ENCODE results near the gene DDX23.
A peak's percentile ranks its signal among the peaks of the same experiment; 100 is the strongest.

Gene DDX23

DNA sequence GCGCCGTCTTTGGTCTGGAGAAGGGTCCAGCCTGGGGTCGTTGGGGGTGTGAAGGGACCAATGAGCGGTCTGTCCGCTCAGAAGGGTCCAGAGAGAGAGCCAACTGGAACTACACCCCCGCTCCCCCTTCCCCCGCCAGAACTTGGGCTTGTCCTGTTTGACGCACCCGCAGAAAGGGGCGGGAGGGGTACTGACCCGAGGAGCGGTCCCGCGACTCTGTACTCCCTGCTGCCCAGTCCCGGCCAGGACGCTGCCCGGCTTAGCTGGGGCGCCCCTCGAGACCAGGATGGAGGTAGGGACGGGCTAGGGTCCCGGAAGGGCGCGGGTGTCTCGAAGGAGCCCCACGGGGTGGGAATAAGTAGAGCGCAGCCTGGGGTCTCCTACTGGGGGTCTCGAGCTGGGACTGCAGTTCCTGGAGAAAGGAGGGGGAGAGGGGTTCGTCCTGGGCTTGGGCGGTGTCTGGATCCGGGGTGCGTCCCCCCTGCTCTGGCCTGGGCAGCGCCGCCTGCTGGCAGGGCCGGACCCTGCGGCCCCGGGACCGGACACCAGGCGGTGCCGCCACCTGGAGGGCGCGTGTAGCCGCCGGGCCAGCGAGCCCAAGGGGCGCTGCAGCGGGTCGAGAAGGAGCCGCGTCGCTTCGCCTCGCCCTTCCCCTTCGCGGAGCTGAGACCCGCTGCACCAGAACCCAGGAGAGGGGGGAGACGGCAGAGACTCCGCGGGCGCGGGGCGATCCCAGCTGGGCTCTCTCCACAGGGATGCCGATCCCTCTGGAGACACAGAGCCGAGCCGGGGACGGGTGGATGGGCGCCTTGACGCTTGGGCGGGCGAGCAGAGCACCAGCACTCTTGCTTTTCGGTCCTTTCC is 37.5 kb downstream of the DDX23 start:
- TF ChIP-seq, protein P1, sequence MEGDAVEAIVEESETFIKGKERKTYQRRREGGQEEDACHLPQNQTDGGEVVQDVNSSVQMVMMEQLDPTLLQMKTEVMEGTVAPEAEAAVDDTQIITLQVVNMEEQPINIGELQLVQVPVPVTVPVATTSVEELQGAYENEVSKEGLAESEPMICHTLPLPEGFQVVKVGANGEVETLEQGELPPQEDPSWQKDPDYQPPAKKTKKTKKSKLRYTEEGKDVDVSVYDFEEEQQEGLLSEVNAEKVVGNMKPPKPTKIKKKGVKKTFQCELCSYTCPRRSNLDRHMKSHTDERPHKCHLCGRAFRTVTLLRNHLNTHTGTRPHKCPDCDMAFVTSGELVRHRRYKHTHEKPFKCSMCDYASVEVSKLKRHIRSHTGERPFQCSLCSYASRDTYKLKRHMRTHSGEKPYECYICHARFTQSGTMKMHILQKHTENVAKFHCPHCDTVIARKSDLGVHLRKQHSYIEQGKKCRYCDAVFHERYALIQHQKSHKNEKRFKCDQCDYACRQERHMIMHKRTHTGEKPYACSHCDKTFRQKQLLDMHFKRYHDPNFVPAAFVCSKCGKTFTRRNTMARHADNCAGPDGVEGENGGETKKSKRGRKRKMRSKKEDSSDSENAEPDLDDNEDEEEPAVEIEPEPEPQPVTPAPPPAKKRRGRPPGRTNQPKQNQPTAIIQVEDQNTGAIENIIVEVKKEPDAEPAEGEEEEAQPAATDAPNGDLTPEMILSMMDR (IDR thresholded peaks at IDR 0.05; ENCODE audit: low read depth, low read length, missing control alignments), result peak; percentile 98
- peak; percentile 51 for DNase-seq (ENCODE audit: extremely low read depth, low read depth)
- peak overlapping the region; percentile 83 for H3K4me3 ChIP-seq (replicated peaks; ENCODE audit: low read depth, low read length)

DNA sequence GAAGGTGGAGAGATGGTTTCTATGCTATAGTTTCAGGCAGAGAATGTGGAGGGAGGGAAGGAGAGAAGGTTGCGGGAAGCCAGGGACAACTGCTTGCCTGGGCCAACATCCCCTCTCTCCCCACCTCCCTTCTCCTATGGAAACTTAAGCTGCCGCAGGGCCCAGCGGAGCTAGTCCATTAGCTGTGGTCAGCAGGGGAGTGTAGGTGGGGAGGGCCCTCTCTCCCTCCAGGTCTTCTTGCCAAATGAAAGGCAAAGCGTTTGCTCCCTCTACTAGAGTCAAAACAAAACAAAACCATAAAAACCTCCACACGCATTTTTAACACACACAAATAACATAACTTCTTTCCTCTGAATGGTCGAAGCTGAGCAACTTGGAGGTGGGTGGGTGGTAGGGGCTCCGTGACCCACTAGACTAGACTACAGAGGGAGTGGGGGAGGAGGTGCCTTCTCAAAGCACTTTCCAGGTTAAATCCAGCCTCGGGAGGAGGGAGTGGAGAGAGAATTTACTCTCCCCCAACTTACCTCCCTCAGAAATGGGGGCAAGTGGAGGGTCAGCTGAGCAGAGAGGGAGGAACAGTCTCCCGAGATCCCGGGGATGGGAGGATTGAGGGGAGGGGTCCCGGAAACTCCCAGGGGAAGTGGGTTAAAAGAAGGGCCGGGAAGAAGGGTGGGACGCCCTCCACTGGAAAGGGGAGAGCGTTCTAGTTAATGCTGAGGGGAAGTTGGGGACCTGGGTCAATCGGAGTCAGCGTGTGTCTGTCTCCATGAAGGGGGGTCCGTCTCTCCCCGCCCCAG is 38.3 kb downstream of the DDX23 start:
- H3K4me3 ChIP-seq (replicated peaks; ENCODE audit: low read depth, low read length), result peak overlapping the region; percentile 83
- TF ChIP-seq, protein P1 (IDR thresholded peaks at IDR 0.05; ENCODE audit: low read depth, low read length, missing control alignments), result no peak
- DNase-seq (ENCODE audit: extremely low read depth, low read depth), result no peak

DNA sequence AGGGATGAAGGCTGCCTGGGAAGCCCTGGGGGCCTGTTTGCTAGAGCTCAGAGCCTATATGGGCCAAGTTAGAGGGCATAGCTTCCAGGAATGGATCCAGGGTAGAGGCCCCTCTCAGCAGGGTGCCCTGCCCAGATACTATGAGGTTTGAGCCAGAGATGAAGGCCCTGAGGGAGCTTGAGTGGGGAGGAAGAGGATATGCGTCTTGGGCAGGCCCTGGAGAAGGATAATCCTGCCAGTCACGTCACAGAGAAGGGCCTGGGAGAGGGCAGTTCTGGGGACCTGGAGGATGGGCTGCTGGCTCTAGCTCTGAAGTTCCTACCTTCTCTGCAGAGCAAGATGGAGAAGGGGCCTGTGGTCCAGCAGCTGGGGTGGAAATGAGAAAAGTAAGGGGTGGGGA is 39.6 kb downstream of the DDX23 start:
- H3K4me3 ChIP-seq (replicated peaks; ENCODE audit: low read depth, low read length), result no peak overlapping the region
- DNase-seq (ENCODE audit: extremely low read depth, low read depth), result no peak
- TF ChIP-seq, protein P1 (IDR thresholded peaks at IDR 0.05; ENCODE audit: low read depth, low read length, missing control alignments), result no peak

DNA sequence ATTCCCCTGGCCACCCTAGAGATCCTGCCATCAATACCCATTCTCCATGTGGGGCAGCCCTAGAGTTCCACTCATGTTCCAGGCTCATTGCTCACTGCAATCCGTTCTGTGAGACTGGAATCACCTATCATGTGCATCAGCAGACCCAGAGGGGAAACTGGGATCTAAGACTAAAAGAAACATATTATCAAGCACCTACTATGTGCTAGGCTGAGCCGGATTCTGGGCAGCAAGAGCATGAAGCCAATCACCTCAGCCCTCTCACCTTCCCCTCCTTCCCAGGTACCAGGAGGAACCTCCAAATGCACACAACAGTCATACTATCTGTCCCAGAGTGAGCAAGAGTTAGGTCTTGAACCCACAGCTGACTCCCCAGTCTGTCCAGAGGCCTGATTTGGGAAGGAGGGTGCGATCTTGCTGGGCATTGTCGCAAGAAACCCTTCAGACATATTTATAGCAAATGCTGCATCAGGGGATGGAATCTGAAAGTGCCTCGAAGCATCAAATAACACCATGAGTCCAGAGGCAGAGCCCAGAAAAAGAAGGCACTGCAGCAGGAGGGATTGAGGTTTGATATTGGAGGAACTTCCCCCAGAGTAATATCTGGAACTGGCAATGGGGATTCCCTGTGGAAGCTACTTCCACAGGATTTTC is 40.4 kb downstream of the DDX23 start:
- DNase-seq (ENCODE audit: extremely low read depth, low read depth), result no peak
- TF ChIP-seq, protein P1 (IDR thresholded peaks at IDR 0.05; ENCODE audit: low read depth, low read length, missing control alignments), result no peak
- no peak overlapping the region for H3K4me3 ChIP-seq (replicated peaks; ENCODE audit: low read depth, low read length)

DNA sequence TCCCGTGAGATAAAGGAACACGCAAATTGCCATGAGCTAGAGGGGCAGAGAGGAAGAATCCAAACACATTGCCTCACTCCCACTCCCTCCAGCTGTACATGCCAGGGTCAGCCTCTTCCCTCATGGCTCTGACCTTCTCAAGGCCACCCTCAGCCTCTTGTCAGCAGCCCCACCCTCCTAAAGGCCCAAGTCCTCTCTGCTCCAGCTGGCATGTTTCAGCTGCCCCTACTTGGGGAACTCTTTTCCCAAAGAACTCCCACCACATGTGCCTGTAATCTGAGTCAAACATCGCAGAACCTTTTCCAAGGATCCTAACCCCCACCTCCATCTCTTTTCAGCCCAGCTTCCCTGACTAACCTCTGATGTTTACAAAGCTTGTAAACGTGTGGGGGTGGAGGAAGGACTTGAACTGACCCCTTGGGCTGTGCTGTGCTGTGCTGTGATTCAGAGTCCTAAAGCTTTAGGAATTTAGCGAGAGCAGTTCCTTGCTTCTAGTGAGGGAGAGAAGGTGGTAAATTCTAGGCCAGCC is 41.0 kb downstream of the DDX23 start:
- no peak overlapping the region for H3K4me3 ChIP-seq (replicated peaks; ENCODE audit: low read depth, low read length)
- DNase-seq (ENCODE audit: extremely low read depth, low read depth), result peak; percentile 76
- TF ChIP-seq, protein P1 (IDR thresholded peaks at IDR 0.05; ENCODE audit: low read depth, low read length, missing control alignments), result no peak

DNA sequence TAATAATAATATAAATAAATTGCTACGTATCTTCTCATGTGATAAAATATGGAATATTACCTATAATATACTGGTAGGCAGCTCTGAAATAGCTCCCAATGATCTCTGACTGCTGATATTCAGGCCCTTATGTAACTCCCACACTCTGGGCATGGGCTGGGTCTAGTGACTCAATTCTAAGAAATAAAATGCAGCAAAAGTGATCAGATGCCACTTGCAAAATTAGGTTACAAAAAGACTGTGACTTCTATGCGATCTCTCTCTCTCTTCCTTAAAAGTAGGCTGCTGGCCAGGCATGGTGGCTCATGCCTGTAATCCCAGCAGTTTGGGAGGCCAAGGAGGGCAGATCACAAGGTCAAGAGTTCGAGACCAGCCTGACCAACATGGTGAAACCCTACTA is 44.0 kb downstream of the DDX23 start:
- TF ChIP-seq, protein P1 (IDR thresholded peaks at IDR 0.05; ENCODE audit: low read depth, low read length, missing control alignments), result no peak
- DNase-seq (ENCODE audit: extremely low read depth, low read depth), result no peak
- H3K4me3 ChIP-seq (replicated peaks; ENCODE audit: low read depth, low read length), result no peak overlapping the region
